Measurements from ENCODE around the gene CRYGN.

The CRYGN gene

GRCh38 chr7:151427705-151428377 is 12.1 kb downstream of the CRYGN start:
- DNase-seq (ENCODE audit: low read depth in 1 of 2, low spot score in 1 of 2), result no peak

GRCh38 chr7:151426904-151427704 is 12.8 kb downstream of the CRYGN start:
- no peak for DNase-seq (ENCODE audit: low read depth in 1 of 2, low spot score in 1 of 2)

GRCh38 chr7:151426441-151426903 is 13.5 kb downstream of the CRYGN start:
- no peak for DNase-seq (ENCODE audit: low read depth in 1 of 2, low spot score in 1 of 2)

GRCh38 chr7:151425670-151426440 is 14.1 kb downstream of the CRYGN start:
- DNase-seq (ENCODE audit: low read depth in 1 of 2, low spot score in 1 of 2), result no peak

- no peak for DNase-seq (ENCODE audit: low read depth in 1 of 2, low spot score in 1 of 2)
Observed at GRCh38 chr7:151424799-151425198, 15.1 kb downstream of the CRYGN start.

- no peak for DNase-seq (ENCODE audit: low read depth in 1 of 2, low spot score in 1 of 2)
Observed at GRCh38 chr7:151423936-151424335, 16.0 kb downstream of the CRYGN start.

- DNase-seq (ENCODE audit: low read depth in 1 of 2, low spot score in 1 of 2), result no peak
Observed at GRCh38 chr7:151423226-151423625, 16.7 kb downstream of the CRYGN start.

GRCh38 chr7:151422212-151422611 is 17.7 kb downstream of the CRYGN start:
- DNase-seq (ENCODE audit: low read depth in 1 of 2, low spot score in 1 of 2), result no peak

GRCh38 chr7:151420144-151420543 is 19.8 kb downstream of the CRYGN start:
- DNase-seq (ENCODE audit: low read depth in 1 of 2, low spot score in 1 of 2), result no peak

- no peak for DNase-seq (ENCODE audit: low read depth in 1 of 2, low spot score in 1 of 2)
Observed at GRCh38 chr7:151416941-151417315, 23.0 kb downstream of the CRYGN start.

- DNase-seq (ENCODE audit: low read depth in 1 of 2, low spot score in 1 of 2), result no peak
Observed at GRCh38 chr7:151416112-151416940, 23.6 kb downstream of the CRYGN start.

GRCh38 chr7:151415375-151416105 is 24.4 kb downstream of the CRYGN start:
- DNase-seq (ENCODE audit: low read depth in 1 of 2, low spot score in 1 of 2), result no peak

- DNase-seq (ENCODE audit: low read depth in 1 of 2, low spot score in 1 of 2), result no peak
Observed at GRCh38 chr7:151413241-151413640, 26.7 kb downstream of the CRYGN start.

GRCh38 chr7:151412318-151412717 is 27.6 kb downstream of the CRYGN start:
- DNase-seq (ENCODE audit: low read depth in 1 of 2, low spot score in 1 of 2), result no peak

- no peak for DNase-seq (ENCODE audit: low read depth in 1 of 2, low spot score in 1 of 2)
Observed at GRCh38 chr7:151411551-151411950, 28.4 kb downstream of the CRYGN start.

- no peak for DNase-seq (ENCODE audit: low read depth in 1 of 2, low spot score in 1 of 2)
Observed at GRCh38 chr7:151410405-151411390, 29.2 kb downstream of the CRYGN start.

GRCh38 chr7:151409667-151410404 is 30.1 kb downstream of the CRYGN start, which contains the start of gene WDR86:
Gene WDR86 (minus strand): TSS chr7:151410038. CDS start chr7:151409589, 449 bp downstream.
- no peak for DNase-seq (ENCODE audit: low read depth in 1 of 2, low spot score in 1 of 2)

Measured in activated T-helper 1 cell treated with anti-CD3 and anti-CD28 coated beads, Interleukin-2, amount 50 U/mL, for 16 hours (primary cell).